MCF 10A (cell line): ENCODE data around the gene PNPLA3. TPM values are rescaled to one million over a fixed set of nuclear protein-coding genes. Genes with fewer than 3 reads are reported as not detected.

ENCODE experiments used
- BruUV-seq: library from RNA; stranded (reverse); fragments of 400-500 nt; replicated peaks from 2 replicates; lab custom pipeline; 2021; lab: Mats Ljungman, UMichigan
- CTCF ChIA-PET: fragments of 300-600 bp; sonication (Branson Sonifier 250); formaldehyde crosslinking; extraction: SDS; loops from one replicate; lab custom pipeline; 2021; ENCODE audit warnings: antibody characterized with exemption, inconsistent platforms; lab: Yijun Ruan, JAX
- POLR2A ChIA-PET: fragments of 300-600, 350-650 bp; sonication (Branson Sonifier 250); formaldehyde crosslinking; extraction: SDS; loops from one replicate; lab custom pipeline; 2020; ENCODE audit warnings: antibody characterized with exemption, inconsistent platforms; lab: Yijun Ruan, JAX
- DNase-seq: peaks from one replicate; pipeline ENCODE4 v3.0.0-alpha.2; 2018; ENCODE audit not compliant: unreplicated experiment
- H3K27ac Mint-ChIP-seq: one replicate; pipeline ENCODE4 v1.8.0; 2022; ENCODE audit warnings: mild to moderate bottlenecking, low read depth, mixed read lengths; ENCODE audit not compliant: unreplicated experiment
- H3K27me3 Mint-ChIP-seq: one replicate; pipeline ENCODE4 v1.8.0; 2022; ENCODE audit warnings: mixed read lengths; ENCODE audit not compliant: insufficient read depth, unreplicated experiment
- H3K36me3 Mint-ChIP-seq: one replicate; pipeline ENCODE4 v1.8.0; 2022; ENCODE audit warnings: mild to moderate bottlenecking, moderate library complexity, mixed read lengths; ENCODE audit not compliant: insufficient read depth, unreplicated experiment
- H3K4me1 Mint-ChIP-seq: one replicate; pipeline ENCODE4 v1.8.0; 2022; ENCODE audit warnings: mixed read lengths; ENCODE audit not compliant: insufficient read depth, unreplicated experiment
- H3K4me3 Mint-ChIP-seq: one replicate; pipeline ENCODE4 v1.8.0; 2022; ENCODE audit warnings: mild to moderate bottlenecking, moderate library complexity, mixed read lengths; ENCODE audit not compliant: unreplicated experiment
- H3K9me3 Mint-ChIP-seq: one replicate; pipeline ENCODE4 v1.8.0; 2022; ENCODE audit warnings: mixed read lengths; ENCODE audit not compliant: unreplicated experiment
- intact Hi-C: fragments of 100-400 bp; cut with micrococcal nuclease; formaldehyde crosslinking; loops from 2 replicates; pipeline ENCODE4 v1.14.1; 2022
- total RNA-seq: library from RNA; stranded (reverse); gene quantifications from 2 replicates; pipeline ENCODE4 v1.2.3, GENCODE V29; 2022
- TF ChIP-seq, protein P1 (sequence below): fragments of 200-600 bp; IDR thresholded peaks from one replicate; pipeline ENCODE4 v1.8.0; 2022; ENCODE audit warnings: antibody characterized with exemption, mild to moderate bottlenecking; ENCODE audit not compliant: unreplicated experiment

PNPLA3 gene
- total RNA-seq, 1 experiment from 2014 or later: 4.2 TPM

GRCh38 chr22:43995798-43996169 is 72.2 kb downstream of the PNPLA3 start:
- BruUV-seq: no TSS peak
- intact Hi-C loops: no loop called here
- peaks cover 84% of the 10 kb centered on the region for H3K36me3 Mint-ChIP-seq

DNA sequence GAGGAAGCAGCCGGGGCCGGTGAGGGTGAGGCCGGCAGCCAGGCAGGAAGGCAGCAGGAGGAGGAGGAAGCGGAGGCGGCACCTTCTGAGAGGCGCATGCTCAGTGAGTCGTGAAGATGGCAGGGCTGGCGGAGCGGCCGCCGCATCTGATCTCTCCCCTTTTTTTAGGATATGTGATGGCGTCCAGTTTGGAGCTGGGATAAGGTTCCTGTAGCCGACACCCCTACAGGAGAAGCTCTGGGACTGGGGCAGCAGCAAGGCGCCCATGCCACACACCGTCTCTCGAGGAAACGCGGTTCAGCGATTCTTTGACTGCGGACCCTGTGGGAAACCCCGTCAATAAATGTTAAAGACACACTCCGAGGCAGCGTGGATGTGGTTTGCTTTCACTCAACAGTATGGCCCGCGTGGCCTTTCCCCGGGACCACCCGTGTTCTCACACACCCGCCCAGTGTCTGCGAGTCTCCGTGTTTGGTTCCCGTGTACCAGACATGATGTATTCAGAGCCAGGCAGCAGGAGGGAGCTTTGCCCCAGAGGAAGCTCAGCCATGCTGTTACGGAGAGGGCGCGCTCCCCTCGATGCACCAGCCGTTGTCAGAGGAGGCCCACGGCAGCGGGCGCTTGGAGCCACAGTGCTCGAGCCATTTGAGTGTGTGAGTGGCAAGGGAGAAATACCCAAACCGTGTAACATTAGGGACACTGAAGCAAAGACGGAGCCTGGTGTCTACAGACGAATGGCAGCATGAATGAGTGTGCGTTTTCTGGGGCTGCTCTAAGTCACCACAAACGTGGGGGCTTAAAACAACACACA is 72.8 kb downstream of the PNPLA3 start:
- Mint-ChIP-seq H3K9me3 (no peaks in the 10 kb centered on the region), H3K4me1 (no peaks in the 10 kb centered on the region), H3K4me3 (no peak overlapping the region), H3K27ac (no peak overlapping the region), H3K27me3 (no peaks in the 10 kb centered on the region), H3K36me3 (peaks cover 81% of the 10 kb centered on the region)
- ChIA-PET CTCF (interaction anchor here (0.5 kb wide), 1 partner anchor 19 kb away, joined by 8 read pairs; no protein-coding TSS in a partner anchor), POLR2A (no interaction called here)
- TF ChIP-seq, protein P1, sequence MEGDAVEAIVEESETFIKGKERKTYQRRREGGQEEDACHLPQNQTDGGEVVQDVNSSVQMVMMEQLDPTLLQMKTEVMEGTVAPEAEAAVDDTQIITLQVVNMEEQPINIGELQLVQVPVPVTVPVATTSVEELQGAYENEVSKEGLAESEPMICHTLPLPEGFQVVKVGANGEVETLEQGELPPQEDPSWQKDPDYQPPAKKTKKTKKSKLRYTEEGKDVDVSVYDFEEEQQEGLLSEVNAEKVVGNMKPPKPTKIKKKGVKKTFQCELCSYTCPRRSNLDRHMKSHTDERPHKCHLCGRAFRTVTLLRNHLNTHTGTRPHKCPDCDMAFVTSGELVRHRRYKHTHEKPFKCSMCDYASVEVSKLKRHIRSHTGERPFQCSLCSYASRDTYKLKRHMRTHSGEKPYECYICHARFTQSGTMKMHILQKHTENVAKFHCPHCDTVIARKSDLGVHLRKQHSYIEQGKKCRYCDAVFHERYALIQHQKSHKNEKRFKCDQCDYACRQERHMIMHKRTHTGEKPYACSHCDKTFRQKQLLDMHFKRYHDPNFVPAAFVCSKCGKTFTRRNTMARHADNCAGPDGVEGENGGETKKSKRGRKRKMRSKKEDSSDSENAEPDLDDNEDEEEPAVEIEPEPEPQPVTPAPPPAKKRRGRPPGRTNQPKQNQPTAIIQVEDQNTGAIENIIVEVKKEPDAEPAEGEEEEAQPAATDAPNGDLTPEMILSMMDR: no peak
- no peak for DNase-seq
- intact Hi-C loops: no loop called here
- BruUV-seq: no TSS peak

More at GRCh38 chr22:43995798-43996169, 72.2 kb downstream of the PNPLA3 start:
- ChIA-PET CTCF (no interaction called here), POLR2A (no interaction called here)
- Mint-ChIP-seq H3K27ac (no peak overlapping the region), H3K4me1 (no peaks in the 10 kb centered on the region), H3K27me3 (no peaks in the 10 kb centered on the region), H3K4me3 (no peak overlapping the region), H3K9me3 (no peaks in the 10 kb centered on the region)
- no peak for DNase-seq
- TF ChIP-seq, protein P1: no peak

DNA sequence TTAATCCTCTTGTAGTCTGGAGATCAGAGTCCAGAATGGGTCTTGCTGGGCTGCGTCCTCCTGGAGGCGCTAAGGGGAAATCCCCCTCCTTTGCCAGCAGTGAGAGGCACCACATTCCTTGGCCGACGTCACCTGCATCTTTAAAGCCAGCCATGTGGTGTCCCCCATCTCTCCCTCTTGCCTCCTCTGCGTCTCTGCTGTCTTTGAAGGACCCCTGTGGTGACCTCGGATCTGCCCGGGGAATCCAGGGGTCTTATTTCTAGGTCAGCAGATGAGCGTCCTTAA is 73.3 kb downstream of the PNPLA3 start:
- BruUV-seq: no TSS peak
- CTCF ChIA-PET: interaction anchor here (0.5 kb wide), 1 partner anchor 18 kb away, joined by 8 read pairs; no protein-coding TSS in a partner anchor
- no peak overlapping the region for H3K27ac Mint-ChIP-seq
- no peaks in the 10 kb centered on the region for H3K4me1 Mint-ChIP-seq
- H3K27me3 Mint-ChIP-seq: no peaks in the 10 kb centered on the region
- no peak overlapping the region for H3K4me3 Mint-ChIP-seq
- DNase-seq: no peak
- H3K9me3 Mint-ChIP-seq: no peaks in the 10 kb centered on the region
- POLR2A ChIA-PET: no interaction called here
- TF ChIP-seq, protein P1: no peak
- peaks cover 77% of the 10 kb centered on the region for H3K36me3 Mint-ChIP-seq
- intact Hi-C loops: no loop called here

Other genes starting within 250 kb of the PNPLA3 start
- gene EFCAB6, start 111.5 kb upstream of the PNPLA3 start, total RNA-seq: 0.40 and 0.93 TPM in 2 replicates
- gene SULT4A1, start 61.3 kb upstream of the PNPLA3 start, total RNA-seq: not detected in 2 replicates
- gene PNPLA5, start 31.8 kb upstream of the PNPLA3 start, total RNA-seq: not detected in 2 replicates
- gene SAMM50, start 31.6 kb downstream of the PNPLA3 start, total RNA-seq: 26.1 and 29.5 TPM in 2 replicates
- 17.2 and 26.0 TPM in 2 replicates for gene PARVB, start 100.5 kb downstream of the PNPLA3 start, total RNA-seq